OCI-LY3 (cell line): ENCODE data around the gene SP5.

ENCODE experiments used
- CTCF ChIP-seq: fragments of 200-600, 300-600 bp; sonication (generic); IDR thresholded peaks from 2 replicates; pipeline ENCODE4 v1.5.1; 2014; ENCODE audit warnings: antibody characterized with exemption, low read length, low read depth
- EZH2phosphoT487 ChIP-seq: fragments of 200-600 bp; shearing (Covaris generic); IDR thresholded peaks from 2 replicates; pipeline ENCODE4 v1.6.1; 2018; ENCODE audit warnings: antibody characterized with exemption, mixed run types, low read depth

DNA sequence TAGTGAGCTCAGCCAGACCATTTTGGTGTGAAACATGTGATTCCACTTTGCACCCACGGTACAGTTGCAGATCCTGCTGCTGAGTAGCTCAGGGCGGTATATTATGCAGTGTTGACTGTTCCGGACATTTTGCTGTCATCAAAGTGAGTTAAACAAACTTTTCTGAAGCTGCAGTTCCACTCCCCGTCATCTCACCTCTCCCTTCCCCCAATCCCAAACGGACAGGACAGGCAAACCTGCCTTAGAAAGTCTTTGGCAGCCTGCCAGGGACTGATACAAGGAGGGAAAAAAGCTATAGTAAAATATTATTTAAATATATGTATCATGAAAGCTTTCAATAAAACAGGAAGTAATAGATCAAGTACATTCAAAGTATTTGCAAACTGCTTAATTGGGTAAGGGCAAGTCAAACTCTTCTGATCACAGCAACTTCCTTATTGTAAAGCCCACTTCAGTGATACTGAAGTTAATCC lies 35.5 kb upstream of the SP5 start:
- TF ChIP-seq CTCF (no peak), EZH2phosphoT487 (no peak)
